HepG2 (cell line): Measurements from ENCODE around the gene MGMT. TPM values are rescaled to one million over a fixed set of nuclear protein-coding genes. Genes with fewer than 3 reads are reported as not detected.

ENCODE experiments used
- ATAC-seq: fragments of 200-7000 bp; cut with Tn5 transposase; 3 replicates; pipeline ENCODE4 v1.9.1; 2020; ENCODE audit warnings: mild to moderate bottlenecking, moderate library complexity
- BruUV-seq: library from RNA; stranded (reverse); fragments of 400-500 nt; replicated peaks from 2 replicates; lab custom pipeline; 2021; lab: Mats Ljungman, UMichigan
- CTCF ChIA-PET: fragments of 300-600 bp; formaldehyde crosslinking; extraction: SDS; loops from one replicate; lab custom pipeline; 2021; ENCODE audit warnings: low total read pairs, inconsistent platforms, low intra/inter-chr PET ratio; lab: Yijun Ruan, JAX
- POLR2A ChIA-PET: fragments of 350-600 bp; sonication (Branson Sonifier 250); formaldehyde crosslinking; loops from one replicate; lab custom pipeline; 2020; ENCODE audit warnings: antibody characterized with exemption, inconsistent platforms; lab: Yijun Ruan, JAX
- DNase-seq: peaks from one replicate; pipeline ENCODE4 v3.0.0-alpha.2; 2015; ENCODE audit warnings: low spot score
- FAIRE-seq: peaks from 3 replicates; lab custom pipeline; 2011; peaks lifted over from hg19 to GRCh38; lab: Jason Lieb, UNC
- H2AFZ ChIP-seq: one replicate; pipeline ENCODE4 v1.6.1; 2011; ENCODE audit warnings: low read length, inconsistent platforms
- H3K27ac ChIP-seq: fragments of 300-600 bp; 3 replicates; pipeline ENCODE4 v1.8.0; 2011; ENCODE audit warnings: mixed run types, mild to moderate bottlenecking, mixed read lengths, low read length, inconsistent platforms; ENCODE audit not compliant: insufficient read depth; ENCODE audit errors: extremely low read length
- H3K27me3 ChIP-seq, 2 experiments: fragments of 200-600 bp in 1 of 2; 2 replicates in 1 of 2; 3 replicates in 1 of 2; pipeline versions ENCODE4 v1.6.0 to v1.8.0; 2011; ENCODE audit warnings: low read length in 2 of 2, mild to moderate bottlenecking in 2 of 2, moderate library complexity in 2 of 2, inconsistent platforms in 1 of 2; ENCODE audit not compliant: insufficient read depth in 2 of 2, control insufficient read depth in 1 of 2
- H3K36me3 ChIP-seq, 2 experiments: fragments of 200-600 bp in 1 of 2; replicated peaks in 1 of 2; 2 replicates in 1 of 2; 3 replicates in 1 of 2; pipeline versions ENCODE4 v1.5.1 to v1.8.0; 2011; ENCODE audit warnings: low read length in 2 of 2, inconsistent platforms in 1 of 2; ENCODE audit not compliant: insufficient read depth in 2 of 2, control insufficient read depth in 1 of 2
- H3K4me1 ChIP-seq: 2 replicates; pipeline ENCODE4 v1.5.1; 2012; ENCODE audit warnings: low read length, inconsistent platforms; ENCODE audit not compliant: insufficient read depth
- H3K4me2 ChIP-seq: 2 replicates; pipeline ENCODE4 v1.6.0; 2011; ENCODE audit warnings: low read depth, low read length, inconsistent platforms
- H3K4me3 ChIP-seq, 3 experiments: fragments of 200-600 bp in 1 of 3; sonication (generic), shearing (Covaris generic) in 1 of 3; replicated peaks in 1 of 3; 2 replicates each; pipeline ENCODE4 v1.5.1; 2011 to 2016; ENCODE audit warnings: low read length in 3 of 3, inconsistent platforms in 2 of 3, low read depth in 2 of 3, mild to moderate bottlenecking in 2 of 3, control low read depth in 1 of 3, mixed read lengths in 1 of 3; ENCODE audit not compliant: insufficient read depth in 1 of 3
- H3K79me2 ChIP-seq: one replicate; pipeline ENCODE4 v1.6.1; 2011; ENCODE audit warnings: low read length, inconsistent platforms; ENCODE audit not compliant: insufficient read depth
- H3K9ac ChIP-seq: 2 replicates; pipeline ENCODE4 v1.6.0; 2011; ENCODE audit warnings: mild to moderate bottlenecking, low read depth, low read length, inconsistent platforms; ENCODE audit not compliant: insufficient read depth
- H3K9me3 ChIP-seq: 2 replicates; pipeline ENCODE4 v1.5.1; 2012; ENCODE audit warnings: mild to moderate bottlenecking, low read length
- H4K20me1 ChIP-seq: 2 replicates; pipeline ENCODE4 v1.6.0; 2011; ENCODE audit warnings: inconsistent platforms, mild to moderate bottlenecking, low read length, moderate library complexity; ENCODE audit not compliant: insufficient read depth
- HOXA3 ChIP-seq: sonication (generic); formaldehyde crosslinking; IDR thresholded peaks from 2 replicates; pipeline ENCODE4 v1.5.0; 2020; ENCODE audit warnings: missing genetic modification reagents
- MED1 ChIP-seq: sonication (generic); formaldehyde crosslinking; IDR thresholded peaks from 2 replicates; pipeline ENCODE4 v1.4.0; 2020; ENCODE audit warnings: missing genetic modification reagents
- MXD1 ChIP-seq: sonication (generic); formaldehyde crosslinking; IDR thresholded peaks from 2 replicates; pipeline ENCODE4 v1.4.0; 2020; ENCODE audit warnings: mild to moderate bottlenecking, missing genetic modification reagents
- ZEB1 ChIP-seq: IDR thresholded peaks from 2 replicates; pipeline ENCODE4 v1.6.1; 2012; ENCODE audit warnings: mild to moderate bottlenecking, low read depth, inconsistent platforms; ENCODE audit not compliant: insufficient replicate concordance
- ZNF224 ChIP-seq: sonication (generic); formaldehyde crosslinking; IDR thresholded peaks from 2 replicates; pipeline ENCODE4 v1.5.0; 2020; ENCODE audit warnings: mild to moderate bottlenecking, missing genetic modification reagents
- ZNF235 ChIP-seq: sonication (generic); formaldehyde crosslinking; IDR thresholded peaks from 2 replicates; pipeline ENCODE4 v1.8.1; 2023; ENCODE audit warnings: mild to moderate bottlenecking, missing genetic modification reagents, borderline replicate concordance
- ZNF597 ChIP-seq: sonication (generic); formaldehyde crosslinking; IDR thresholded peaks from 2 replicates; pipeline ENCODE4 v1.5.0; 2020; ENCODE audit warnings: missing genetic modification reagents
- ZNF710 ChIP-seq: sonication (generic); formaldehyde crosslinking; IDR thresholded peaks from 2 replicates; pipeline ENCODE4 v1.5.0; 2020; ENCODE audit warnings: mild to moderate bottlenecking, missing genetic modification reagents, borderline replicate concordance
- ZSCAN29 ChIP-seq: sonication (generic); formaldehyde crosslinking; conservative IDR thresholded peaks from 2 replicates; pipeline ENCODE4 v1.4.0; 2020; ENCODE audit warnings: mild to moderate bottlenecking, missing genetic modification reagents
- WGBS: methylation state at CpG from one replicate; pipeline ENCODE4 v1.1.6; 2017; ENCODE audit warnings: low lambda C conversion rate; 5-methylcytosine and 5-hydroxymethylcytosine counted together
- in situ Hi-C: cut with HindIII; loops from 2 replicates; pipeline ENCODE4 v1.10.0; 2017; ENCODE audit warnings: low pct_unique_long_range_greater_than_20kb; ENCODE audit not compliant: extremely low pct_ligation_motif_present
- intact Hi-C: fragments of 100-400 bp; cut with micrococcal nuclease; formaldehyde crosslinking; loops from one replicate; pipeline ENCODE4 v1.10.0; 2022; ENCODE audit not compliant: unreplicated experiment
- polyA plus RNA-seq, 8 experiments: library from polyadenylated mRNA; depleted of rRNA in 3 of 8; stranded (reverse) in 7 of 8; unstranded in 1 of 8; fragments of >200 nt; fragmentation: Illumina TruSeq in 4 of 8; extraction: Trizol in 4 of 8; gene quantifications; 2 replicates each; pipeline versions ENCODE4 v1.2.1 to v1.2.3, GENCODE V29; 2011 to 2016; ENCODE audit warnings: low read depth in 4 of 8, missing spikeins in 1 of 8, mixed read lengths in 1 of 8; ENCODE audit not compliant: insufficient read depth in 1 of 8
- total RNA-seq, 5 experiments: library from RNA; depleted of rRNA; stranded (reverse); fragments of >200 nt; fragmentation: Illumina TruSeq; extraction: Trizol; gene quantifications; 2 replicates each; pipeline ENCODE4 v1.2.3, GENCODE V29; 2016; ENCODE audit warnings: low read depth in 1 of 5

MGMT gene
- total and polyA plus RNA-seq, 2 of the 13 experiments (the other 11 are each of a cell fraction or from before 2014, with no cell fraction given), result 12.0 to 19.5 TPM

- TF ChIP-seq MXD1 (CRISPR knock-in tag) (no peak), ZSCAN29 (CRISPR knock-in tag) (no peak), ZNF235 (no peak)
These were observed 83.6 kb downstream of the MGMT start (continued) for GRCh38 chr10:129550658-129551057.

GRCh38 chr10:129552119-129552518, 85.1 kb downstream of the MGMT start:
- Histone ChIP-seq H3K4me3 (no peak overlapping the region), H4K20me1 (no peaks in the 10 kb centered on the region), H3K4me1 (no peaks in the 10 kb centered on the region), H3K9me3 (no peaks in the 10 kb centered on the region; the same call in 1 of the 2 replicates), H3K9ac (no peak overlapping the region), H3K27me3 (no peaks in the 10 kb centered on the region), H3K27ac (no peak overlapping the region), H2AFZ (no peak overlapping the region)
- in situ Hi-C loops, result no loop called here
- CTCF ChIA-PET, result no interaction called here
- 90% methylated on average over 3 of the region's 14 CpGs for WGBS
- TF ChIP-seq ZEB1, result no peak
- TF ChIP-seq ZNF597, result no peak
- TF ChIP-seq HOXA3 (CRISPR knock-in tag), result no peak
- no peak for TF ChIP-seq MED1 (CRISPR knock-in tag)
- no peak for TF ChIP-seq ZNF224 (CRISPR knock-in tag)
- TF ChIP-seq ZNF710 (CRISPR knock-in tag), result no peak
- TF ChIP-seq, all 625 proteins: peak for 0
- no peak overlapping the region for H3K4me2 ChIP-seq
- H3K36me3 ChIP-seq, result 0 out of 5 replicates have a peak, but pooled peaks cover 0 to 1% of the 10 kb centered on the region in 2 experiments
- DNase-seq (no peak), FAIRE-seq (no peak), ATAC-seq (no peak)
- no peaks in the 10 kb centered on the region for H3K79me2 ChIP-seq
- intact Hi-C loops, result no loop called here
- POLR2A ChIA-PET, result no interaction called here
- no TSS peak for BruUV-seq
